GM12878 (cell line): ENCODE measurements around the gene AKR1B1. TPM values are rescaled to one million over a fixed set of nuclear protein-coding genes. Genes with fewer than 3 reads are reported as not detected.

Source experiments
- ATAC-seq: fragments of 200-7000 bp; cut with Tn5 transposase; 3 replicates; pipeline ENCODE4 v1.9.1; 2020; ENCODE audit warnings: mild to moderate bottlenecking, moderate library complexity
- BruUV-seq: library from RNA; stranded (reverse); fragments of 400-500 nt; replicated peaks from 2 replicates; lab custom pipeline; 2021; lab: Mats Ljungman, UMichigan
- CTCF ChIA-PET: fragments of 300-600 bp; sonication (Branson Sonifier 250); formaldehyde crosslinking; extraction: SDS; loops from one replicate; lab custom pipeline; 2021; ENCODE audit warnings: inconsistent platforms; lab: Yijun Ruan, JAX
- POLR2A ChIA-PET: fragments of 350-600 bp; formaldehyde crosslinking; extraction: SDS; loops from one replicate; lab custom pipeline; 2021; ENCODE audit warnings: inconsistent platforms; lab: Charles Lee
- RAD21 ChIA-PET: fragments of 300-600 bp; sonication (Branson Sonifier 250); formaldehyde crosslinking; loops from one replicate; lab custom pipeline; 2023; ENCODE audit warnings: antibody characterized with exemption; ENCODE audit not compliant: unreplicated experiment; lab: Charles Lee
- SMC1A ChIA-PET: fragments of 300-600 bp; sonication (Branson Sonifier 250); formaldehyde crosslinking; loops from one replicate; lab custom pipeline; 2023; ENCODE audit not compliant: unreplicated experiment, uncharacterized antibody; lab: Charles Lee
- DNase-seq: peaks from one replicate; pipeline ENCODE4 v3.0.0-alpha.2; 2011; ENCODE audit warnings: low read depth, low spot score
- FAIRE-seq: peaks from 3 replicates; lab custom pipeline; 2011; peaks lifted over from hg19 to GRCh38; lab: Jason Lieb, UNC
- H2AFZ ChIP-seq: 2 replicates; pipeline ENCODE4 v1.6.0; 2011; ENCODE audit warnings: low read depth, low read length, control low read depth; ENCODE audit not compliant: control insufficient read depth
- H3K27ac ChIP-seq: 2 replicates; pipeline ENCODE4 v1.5.1; 2011; ENCODE audit warnings: control low read depth; ENCODE audit not compliant: control insufficient read depth, insufficient read depth
- H3K27me3 ChIP-seq, 2 experiments: replicated peaks in 1 of 2; 2 replicates each; pipeline versions ENCODE4 v1.6.0 to v1.6.1; 2011; ENCODE audit warnings: low read length in 1 of 2; ENCODE audit not compliant: control insufficient read depth in 2 of 2, insufficient read depth in 2 of 2
- H3K36me3 ChIP-seq, 2 experiments: 2 replicates each; pipeline ENCODE4 v1.5.1; 2011; ENCODE audit warnings: low read length in 1 of 2; ENCODE audit not compliant: control insufficient read depth in 2 of 2, insufficient read depth in 2 of 2
- H3K4me1 ChIP-seq: 2 replicates; pipeline ENCODE4 v1.6.1; 2011; ENCODE audit warnings: mild to moderate bottlenecking, low read length, moderate library complexity, mixed read lengths; ENCODE audit not compliant: control insufficient read depth, insufficient read depth
- H3K4me2 ChIP-seq: 2 replicates; pipeline ENCODE4 v1.6.0; 2011; ENCODE audit warnings: control low read depth; ENCODE audit not compliant: control insufficient read depth, insufficient read depth
- H3K4me3 ChIP-seq: fragments of 200-600 bp; sonication (generic); 2 replicates; pipeline ENCODE4 v1.5.1; 2016
- H3K79me2 ChIP-seq: 2 replicates; pipeline ENCODE4 v1.6.0; 2011; ENCODE audit warnings: low read length; ENCODE audit not compliant: control insufficient read depth, insufficient read depth
- H3K9ac ChIP-seq: 2 replicates; pipeline ENCODE4 v1.8.0; 2011; ENCODE audit warnings: low read length, control low read depth, mixed read lengths; ENCODE audit not compliant: control insufficient read depth, insufficient read depth
- H3K9me3 ChIP-seq: replicated peaks from 3 replicates; pipeline ENCODE4 v1.5.1; 2011; ENCODE audit warnings: mild to moderate bottlenecking, low read length; ENCODE audit not compliant: control insufficient read depth, insufficient read depth
- H4K20me1 ChIP-seq: 2 replicates; pipeline ENCODE4 v1.6.0; 2011; ENCODE audit not compliant: control insufficient read depth, insufficient read depth
- ASH2L ChIP-seq: fragments of 300-600, 200-600 bp; sonication (generic); IDR thresholded peaks from 2 replicates; pipeline ENCODE4 v1.6.1; 2017; ENCODE audit warnings: low read depth, mild to moderate bottlenecking, borderline replicate concordance
- DPF2 ChIP-seq: fragments of 450-650 bp; IDR thresholded peaks from 2 replicates; pipeline ENCODE4 v1.6.1; 2017; ENCODE audit warnings: mild to moderate bottlenecking
- EGR1 ChIP-seq, 2 experiments: IDR thresholded peaks; 1 replicate in 1 of 2; 2 replicates in 1 of 2; pipeline ENCODE4 v1.6.1; 2011 to 2012; ENCODE audit warnings: low read depth in 2 of 2, low read length in 2 of 2, borderline replicate concordance in 1 of 2, mild to moderate bottlenecking in 1 of 2, moderate library complexity in 1 of 2
- GATAD2B ChIP-seq: fragments of 450-650 bp; conservative IDR thresholded peaks from 2 replicates; pipeline ENCODE4 v1.6.1; 2017; ENCODE audit warnings: low read depth, mild to moderate bottlenecking, moderate library complexity
- KAT2A ChIP-seq: conservative IDR thresholded peaks from 2 replicates; pipeline ENCODE4 v1.6.1; 2011; ENCODE audit warnings: low read depth, low read length; ENCODE audit not compliant: control insufficient read depth
- NFYB ChIP-seq: IDR thresholded peaks from 2 replicates; pipeline ENCODE4 v1.6.1; 2011; ENCODE audit warnings: low read depth, mild to moderate bottlenecking, low read length, improper control_type of control experiment, moderate library complexity; ENCODE audit not compliant: insufficient read depth
- RELA ChIP-seq: fragments of 450-650 bp; IDR thresholded peaks from 2 replicates; pipeline ENCODE4 v1.8.0; 2014; ENCODE audit warnings: borderline replicate concordance; ENCODE audit not compliant: partially characterized antibody
- SIN3A ChIP-seq: IDR thresholded peaks from 2 replicates; pipeline ENCODE4 v1.6.1; 2012; ENCODE audit warnings: low read depth, low read length, improper control_type of control experiment
- STAT1 ChIP-seq: fragments of 450-650 bp; conservative IDR thresholded peaks from 2 replicates; pipeline ENCODE4 v1.6.1; 2014; ENCODE audit warnings: antibody characterized with exemption, mild to moderate bottlenecking
- SUPT20H ChIP-seq: IDR thresholded peaks from 2 replicates; pipeline ENCODE4 v1.6.1; 2011; ENCODE audit warnings: low read depth, mild to moderate bottlenecking, low read length, moderate library complexity, borderline replicate concordance; ENCODE audit not compliant: control insufficient read depth
- WGBS: methylation state at CpG from one replicate; pipeline ENCODE4 v1.1.6; 2016; ENCODE audit warnings: low lambda C conversion rate; ENCODE audit not compliant: insufficient replicate concordance, insufficient coverage; ENCODE audit errors: missing lambda C conversion rate; 5-methylcytosine and 5-hydroxymethylcytosine counted together
- in situ Hi-C: fragments of 300-500 bp; cut with MboI; formaldehyde crosslinking; loops from 9 replicates; pipeline ENCODE4 v1.14.3; 2018; ENCODE audit warnings: mixed read lengths
- intact Hi-C: fragments of 100-400 bp; cut with micrococcal nuclease; formaldehyde crosslinking; loops from one replicate; pipeline ENCODE4 v1.14.2; 2022; ENCODE audit not compliant: unreplicated experiment
- polyA plus RNA-seq, 11 experiments: library from polyadenylated mRNA; depleted of rRNA in 4 of 11; unstranded in 6 of 11; stranded (reverse) in 5 of 11; fragments of >200 nt; fragmentation: Nextera tagmentation in 4 of 11; fragmentation: Illumina TruSeq in 1 of 11; extraction: Ambion mirVana in 4 of 11; extraction: Trizol in 1 of 11; gene quantifications; 1 replicate in 1 of 11; 2 replicates in 10 of 11; pipeline versions ENCODE4 v1.2.1 to v1.2.3, GENCODE V29; 2011 to 2016; ENCODE audit warnings: inconsistent platforms in 2 of 11, missing spikeins in 2 of 11, low read depth in 1 of 11
- total RNA-seq, 4 experiments: library from RNA; depleted of rRNA in 3 of 4; stranded (reverse); fragments of >200 nt in 3 of 4; fragmentation: Illumina TruSeq in 1 of 4; extraction: Trizol in 1 of 4; gene quantifications; 2 replicates each; pipeline versions ENCODE4 v1.2.1 to v1.2.3, GENCODE V29; 2013 to 2021
- TF ChIP-seq, protein P1 (sequence below): IDR thresholded peaks from 2 replicates; pipeline ENCODE4 v1.6.1; 2011; ENCODE audit warnings: borderline replicate concordance, low read depth, mild to moderate bottlenecking, moderate library complexity, low read length; ENCODE audit not compliant: insufficient read depth, poor library complexity, severe bottlenecking
- TF ChIP-seq, protein P2 (sequence below): IDR thresholded peaks from 2 replicates; pipeline ENCODE4 v1.6.1; 2012; ENCODE audit warnings: mild to moderate bottlenecking, low read depth, low read length

AKR1B1 gene
- total and polyA plus RNA-seq, 10 of the 15 experiments (the other 5 are each of a cell fraction or from before 2014, with no cell fraction given) = 40.4 to 252 (median 156) TPM

GRCh38 chr7:134461916-134462315 lies 3.0 kb upstream of the AKR1B1 start:
- DNase-seq (no peak), FAIRE-seq (no peak), ATAC-seq (no peak)
- in situ Hi-C loops (no loop called here), intact Hi-C loops (no loop called here)
- H3K27ac ChIP-seq = no peak overlapping the region
- POLR2A ChIA-PET = no interaction called here
- WGBS = 53% methylated on average over 1 of the region's 1 CpG
- H3K4me2 ChIP-seq = no peak overlapping the region
- peaks cover 9% of the 10 kb centered on the region; the same call in 1 of the 2 replicates for H3K4me1 ChIP-seq
- no peaks in the 10 kb centered on the region for H3K27me3 ChIP-seq
- CTCF ChIA-PET = interaction anchor here (1.8 to 5.7 kb wide), 2 partner anchors 16 to 29 kb away, joined by 4 to 35 read pairs; no protein-coding TSS in a partner anchor
- H3K9ac ChIP-seq = no peak overlapping the region
- H3K36me3 ChIP-seq = no peaks in the 10 kb centered on the region
- no peak overlapping the region for H3K4me3 ChIP-seq
- H3K79me2 ChIP-seq = peaks cover 12% of the 10 kb centered on the region
- RAD21 ChIA-PET = no interaction called here
- H2AFZ ChIP-seq = no peak overlapping the region
- BruUV-seq = no TSS peak
- TF ChIP-seq GATAD2B (no peak), RELA (no peak), SIN3A (no peak), DPF2 (no peak), EGR1 (IDR thresholded peaks at IDR 0.05; ENCODE audit: borderline replicate concordance in 1 of 2, low read depth in 2 of 2, low read length in 2 of 2) (no peak), KAT2A (no peak), ASH2L (no peak), STAT1 (no peak), SUPT20H (no peak), NFYB (no peak)
- TF ChIP-seq, protein P1, sequence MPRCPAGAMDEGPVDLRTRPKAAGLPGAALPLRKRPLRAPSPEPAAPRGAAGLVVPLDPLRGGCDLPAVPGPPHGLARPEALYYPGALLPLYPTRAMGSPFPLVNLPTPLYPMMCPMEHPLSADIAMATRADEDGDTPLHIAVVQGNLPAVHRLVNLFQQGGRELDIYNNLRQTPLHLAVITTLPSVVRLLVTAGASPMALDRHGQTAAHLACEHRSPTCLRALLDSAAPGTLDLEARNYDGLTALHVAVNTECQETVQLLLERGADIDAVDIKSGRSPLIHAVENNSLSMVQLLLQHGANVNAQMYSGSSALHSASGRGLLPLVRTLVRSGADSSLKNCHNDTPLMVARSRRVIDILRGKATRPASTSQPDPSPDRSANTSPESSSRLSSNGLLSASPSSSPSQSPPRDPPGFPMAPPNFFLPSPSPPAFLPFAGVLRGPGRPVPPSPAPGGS = no peak
- TF ChIP-seq, protein P2, sequence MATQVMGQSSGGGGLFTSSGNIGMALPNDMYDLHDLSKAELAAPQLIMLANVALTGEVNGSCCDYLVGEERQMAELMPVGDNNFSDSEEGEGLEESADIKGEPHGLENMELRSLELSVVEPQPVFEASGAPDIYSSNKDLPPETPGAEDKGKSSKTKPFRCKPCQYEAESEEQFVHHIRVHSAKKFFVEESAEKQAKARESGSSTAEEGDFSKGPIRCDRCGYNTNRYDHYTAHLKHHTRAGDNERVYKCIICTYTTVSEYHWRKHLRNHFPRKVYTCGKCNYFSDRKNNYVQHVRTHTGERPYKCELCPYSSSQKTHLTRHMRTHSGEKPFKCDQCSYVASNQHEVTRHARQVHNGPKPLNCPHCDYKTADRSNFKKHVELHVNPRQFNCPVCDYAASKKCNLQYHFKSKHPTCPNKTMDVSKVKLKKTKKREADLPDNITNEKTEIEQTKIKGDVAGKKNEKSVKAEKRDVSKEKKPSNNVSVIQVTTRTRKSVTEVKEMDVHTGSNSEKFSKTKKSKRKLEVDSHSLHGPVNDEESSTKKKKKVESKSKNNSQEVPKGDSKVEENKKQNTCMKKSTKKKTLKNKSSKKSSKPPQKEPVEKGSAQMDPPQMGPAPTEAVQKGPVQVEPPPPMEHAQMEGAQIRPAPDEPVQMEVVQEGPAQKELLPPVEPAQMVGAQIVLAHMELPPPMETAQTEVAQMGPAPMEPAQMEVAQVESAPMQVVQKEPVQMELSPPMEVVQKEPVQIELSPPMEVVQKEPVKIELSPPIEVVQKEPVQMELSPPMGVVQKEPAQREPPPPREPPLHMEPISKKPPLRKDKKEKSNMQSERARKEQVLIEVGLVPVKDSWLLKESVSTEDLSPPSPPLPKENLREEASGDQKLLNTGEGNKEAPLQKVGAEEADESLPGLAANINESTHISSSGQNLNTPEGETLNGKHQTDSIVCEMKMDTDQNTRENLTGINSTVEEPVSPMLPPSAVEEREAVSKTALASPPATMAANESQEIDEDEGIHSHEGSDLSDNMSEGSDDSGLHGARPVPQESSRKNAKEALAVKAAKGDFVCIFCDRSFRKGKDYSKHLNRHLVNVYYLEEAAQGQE = no peak
- TF ChIP-seq, all 136 proteins: peak for 0
- SMC1A ChIA-PET = interaction anchor here (1.3 kb wide), 1 partner anchor 23 kb away, joined by 4 read pairs; no protein-coding TSS in a partner anchor
- Histone ChIP-seq H4K20me1 (no peaks in the 10 kb centered on the region), H3K9me3 (peaks cover 2% of the 10 kb centered on the region; the same call in 2 of the 3 replicates)
